HUES64 (cell line): ENCODE measurements around the gene SAMD1.

Source experiments
- H3K27ac ChIP-seq: 2 replicates; pipeline ENCODE4 v1.7.0; 2013; ENCODE audit warnings: low read depth, low read length, inconsistent platforms
- H3K27me3 ChIP-seq: 2 replicates; pipeline ENCODE4 v1.6.1; 2013; ENCODE audit warnings: mild to moderate bottlenecking, low read length; ENCODE audit not compliant: insufficient read depth
- H3K36me3 ChIP-seq: 2 replicates; pipeline ENCODE4 v1.6.1; 2013; ENCODE audit warnings: mild to moderate bottlenecking, low read length; ENCODE audit not compliant: insufficient read depth
- H3K4me1 ChIP-seq: 2 replicates; pipeline ENCODE4 v1.6.1; 2013; ENCODE audit warnings: mild to moderate bottlenecking, low read length, moderate library complexity; ENCODE audit not compliant: insufficient read depth
- H3K4me3 ChIP-seq: 2 replicates; pipeline ENCODE4 v1.5.1; 2013; ENCODE audit warnings: mild to moderate bottlenecking, low read length, moderate library complexity
- H3K9ac ChIP-seq: 2 replicates; pipeline ENCODE4 v1.6.1; 2013; ENCODE audit warnings: mild to moderate bottlenecking, low read depth, low read length
- H3K9me3 ChIP-seq: 2 replicates; pipeline ENCODE4 v1.6.1; 2013; ENCODE audit warnings: low read depth, low read length; ENCODE audit not compliant: insufficient read depth
- WGBS: fragments of 150-250, 120-280 bp; methylation state at CpG from one replicate; pipeline ENCODE4 v1.1.7; 2013; ENCODE audit warnings: missing lambda C conversion rate; 5-methylcytosine and 5-hydroxymethylcytosine counted together

Gene SAMD1

DNA sequence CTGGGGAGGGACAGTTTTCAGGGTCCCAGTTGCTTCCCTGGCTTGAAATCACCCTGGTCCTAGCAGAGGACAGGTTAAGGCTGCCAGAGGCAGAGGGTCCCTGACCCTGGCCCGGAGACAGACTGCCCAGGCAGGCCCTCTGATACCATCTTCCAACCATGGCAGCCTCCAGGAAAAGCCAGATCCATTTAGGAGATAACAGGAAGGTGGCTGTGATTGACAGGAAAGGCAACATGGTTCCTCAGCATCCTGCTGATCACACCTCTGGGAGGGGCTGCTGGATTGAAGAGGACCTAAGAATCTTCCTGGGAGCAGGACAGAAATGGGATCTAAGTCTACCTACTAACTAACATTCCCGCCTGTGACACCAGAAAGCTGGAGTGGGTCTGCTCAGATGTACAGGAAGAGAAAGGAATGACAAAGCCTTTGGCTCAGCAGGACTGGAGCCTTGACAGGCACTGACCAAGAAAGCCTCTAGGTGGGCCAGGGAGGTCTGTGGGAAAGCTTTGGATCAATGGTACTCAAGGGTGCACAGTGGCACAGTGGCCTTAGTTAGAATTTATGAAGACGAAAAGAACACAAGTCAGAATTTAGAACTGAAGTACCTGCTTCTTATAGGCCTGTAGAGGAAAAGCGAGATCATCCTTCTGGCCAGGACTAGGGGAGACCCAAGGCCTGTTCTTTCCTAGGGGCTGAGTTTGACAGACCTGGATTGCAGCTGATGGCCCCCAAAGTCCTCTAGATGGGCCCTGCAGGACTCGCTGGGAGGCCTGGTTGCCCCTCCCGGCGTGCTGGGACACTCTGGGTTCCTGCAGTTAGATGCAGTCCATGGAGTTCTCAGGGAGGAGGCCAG, 29.3 kb upstream of the SAMD1 start:
- H3K27ac ChIP-seq = no peak overlapping the region
- WGBS = 93% methylated on average over 7 of the region's 7 CpGs
- H3K27me3 ChIP-seq = no peaks in the 10 kb centered on the region
- no peak overlapping the region for H3K4me3 ChIP-seq
- peaks cover 22% of the 10 kb centered on the region for H3K36me3 ChIP-seq
- H3K9me3 ChIP-seq = no peaks in the 10 kb centered on the region
- H3K9ac ChIP-seq = no peak overlapping the region
- H3K4me1 ChIP-seq = peaks cover 7% of the 10 kb centered on the region; the same call in 1 of the 2 replicates

DNA sequence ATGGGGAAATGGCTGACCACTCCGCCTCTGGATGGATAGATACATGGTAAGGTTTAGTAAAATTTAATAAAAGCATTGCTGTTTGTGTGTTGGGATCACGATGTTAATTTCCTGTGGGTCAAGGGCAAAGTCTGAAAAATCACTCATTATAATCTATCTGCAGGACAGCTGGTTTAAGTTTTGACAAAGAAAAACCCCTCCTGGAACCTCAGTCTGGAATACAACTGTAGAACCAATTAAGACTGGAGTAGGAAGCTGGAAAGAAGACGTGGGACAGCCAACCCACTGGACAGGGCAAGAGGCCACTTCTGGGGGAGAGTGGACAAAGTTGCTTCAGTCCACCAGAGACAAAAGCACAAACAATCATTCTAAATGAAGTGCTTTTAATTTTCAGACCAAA, 28.6 kb upstream of the SAMD1 start:
- peak overlapping the region; percentile 89; the same call in 1 of the 2 replicates for H3K27ac ChIP-seq
- no peaks in the 10 kb centered on the region for H3K9me3 ChIP-seq
- no peaks in the 10 kb centered on the region for H3K27me3 ChIP-seq
- H3K4me1 ChIP-seq = peaks cover 7% of the 10 kb centered on the region; the same call in 1 of the 2 replicates
- WGBS = 82% methylated on average over 2 of the region's 3 CpGs
- H3K4me3 ChIP-seq = peak overlapping the region; percentile 61; the same call in 1 of the 2 replicates
- H3K9ac ChIP-seq = no peak overlapping the region; the same call in 1 of the 2 replicates
- H3K36me3 ChIP-seq = peaks cover 16% of the 10 kb centered on the region

DNA sequence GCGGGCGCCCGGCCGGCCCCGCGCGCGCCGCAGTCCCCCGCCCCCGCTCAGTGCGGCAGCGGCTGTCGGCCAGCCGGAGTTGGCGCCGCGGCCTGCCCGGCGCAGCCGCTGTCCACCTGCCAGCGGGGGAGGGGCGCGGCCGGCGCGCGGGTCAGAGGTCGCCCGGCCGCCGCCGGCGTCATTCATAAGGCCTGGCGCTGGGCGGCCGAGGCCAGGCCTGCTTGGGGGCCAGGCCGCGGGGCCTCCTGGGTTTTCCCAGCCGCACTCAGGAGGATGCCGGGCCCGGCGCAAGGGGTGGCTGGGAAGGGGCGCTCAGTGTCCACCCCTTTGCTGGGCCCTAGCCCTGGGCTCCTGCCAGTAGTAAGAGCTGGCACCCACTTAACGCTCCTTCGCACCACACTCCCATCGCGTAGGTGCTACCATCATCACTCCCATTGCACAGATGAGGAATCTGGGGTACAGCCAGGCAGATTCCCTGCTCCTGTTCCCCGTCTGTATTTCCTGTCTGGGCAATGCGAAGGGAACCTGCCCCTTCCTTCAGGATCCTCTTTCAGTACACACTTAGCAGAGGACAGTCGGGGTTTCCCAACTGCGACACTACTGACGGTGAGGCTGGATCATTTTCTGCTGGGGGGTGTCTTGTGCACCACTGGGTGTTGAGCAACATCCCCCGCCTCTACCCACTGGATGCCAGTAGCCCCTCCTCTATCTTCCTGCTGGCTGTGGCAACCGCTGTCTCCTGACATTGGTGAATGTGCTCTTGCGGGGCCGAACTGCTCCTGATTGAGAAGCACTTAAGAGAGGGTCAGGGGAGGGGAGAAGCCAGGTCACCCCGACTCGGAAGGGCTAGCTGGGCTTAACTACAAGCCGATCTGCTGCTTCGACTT, 27.9 kb upstream of the SAMD1 start:
- peaks cover 12% of the 10 kb centered on the region for H3K36me3 ChIP-seq
- no peaks in the 10 kb centered on the region for H3K9me3 ChIP-seq
- WGBS = 13% methylated on average over 59 of the region's 61 CpGs
- H3K4me1 ChIP-seq = peaks cover 10% of the 10 kb centered on the region
- H3K9ac ChIP-seq = peak overlapping the region; percentile 74
- H3K27me3 ChIP-seq = no peaks in the 10 kb centered on the region
- peak overlapping the region; percentile 61 for H3K4me3 ChIP-seq
- peak overlapping the region; percentile 89 for H3K27ac ChIP-seq

DNA sequence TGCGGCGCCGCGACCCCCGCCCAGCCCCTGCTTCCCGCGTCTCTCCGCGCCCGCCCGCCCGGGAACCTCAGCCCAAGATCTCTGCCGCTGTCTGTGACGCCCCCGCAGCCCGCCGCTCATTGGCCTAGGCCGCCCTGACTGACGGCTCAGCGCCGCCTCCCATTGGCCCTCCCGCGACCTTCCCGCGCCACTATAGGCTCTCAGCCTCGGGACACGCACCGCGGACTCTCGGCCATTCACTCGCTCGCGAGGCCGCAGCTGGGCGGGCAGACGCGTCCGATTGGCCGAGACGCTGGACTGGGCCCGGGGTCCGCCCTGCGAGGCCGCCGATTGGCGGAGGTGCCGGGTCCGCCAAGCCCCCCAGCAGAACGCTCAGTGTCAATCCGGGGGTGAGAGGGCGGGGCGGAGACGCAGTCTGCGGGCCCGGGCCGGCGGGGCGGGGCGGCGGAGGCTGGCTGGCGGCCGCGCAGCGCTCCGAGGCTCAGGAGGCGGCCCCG, 27.2 kb upstream of the SAMD1 start, which contains the start of gene PRKACA:
Gene PRKACA, minus strand, starts transcription at position 95 of the 497 bp plus-strand sequence. CDS start 215 bp downstream, outside the sequence.
- peak within 1 kb of the TSS; percentile 63 for H3K4me3 ChIP-seq
- H3K4me1 ChIP-seq = peaks cover 16% of the 10 kb centered on the region
- peaks cover 12% of the 10 kb centered on the region for H3K36me3 ChIP-seq
- H3K27me3 ChIP-seq = no peaks in the 10 kb centered on the region
- under 1% methylated on average over 67 of the region's 67 CpGs for WGBS
- H3K9ac ChIP-seq = peak within 1 kb of the TSS; percentile 74
- H3K27ac ChIP-seq = peak within 1 kb of the TSS; percentile 89
- no peaks in the 10 kb centered on the region for H3K9me3 ChIP-seq

DNA sequence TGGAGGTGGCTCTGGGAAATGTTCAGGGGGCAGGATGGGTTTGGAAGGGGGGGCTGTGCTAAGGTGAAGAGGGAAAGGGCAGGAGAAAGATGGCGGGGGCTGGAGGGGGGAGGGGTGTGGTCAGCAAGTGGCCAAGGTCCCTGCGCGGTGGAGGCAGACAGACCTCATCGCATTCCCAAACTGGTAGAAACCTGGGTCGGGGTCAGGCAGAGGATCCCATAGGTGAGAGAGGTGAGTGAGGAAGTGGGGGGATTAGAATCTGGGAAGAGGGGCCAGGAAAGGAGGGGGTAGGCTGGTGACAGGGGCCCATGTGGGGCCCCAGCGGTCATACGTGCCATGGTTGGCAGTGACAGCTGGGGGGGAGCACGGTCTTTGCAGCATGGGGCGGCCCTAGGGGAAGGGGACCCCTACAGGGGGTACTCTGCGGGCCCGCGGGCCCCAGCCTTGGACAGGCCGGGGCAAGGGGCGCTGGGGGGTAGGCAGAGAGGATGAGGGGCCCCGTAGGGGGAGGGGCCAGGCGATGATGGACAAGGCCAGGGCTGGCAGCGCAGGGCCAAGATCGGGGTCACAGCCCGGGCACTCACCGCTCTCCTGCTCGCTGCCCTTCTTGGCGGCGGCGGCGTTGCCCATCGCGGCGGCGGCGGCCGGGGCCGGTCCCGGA, 26.5 kb upstream of the SAMD1 start:
- Histone ChIP-seq H3K9ac (no peak overlapping the region), H3K4me3 (peak overlapping the region; percentile 63), H3K36me3 (peaks cover 12% of the 10 kb centered on the region), H3K4me1 (peaks cover 22% of the 10 kb centered on the region), H3K27ac (no peak overlapping the region), H3K9me3 (no peaks in the 10 kb centered on the region), H3K27me3 (no peaks in the 10 kb centered on the region)
- under 1% methylated on average over 33 of the region's 33 CpGs for WGBS

DNA sequence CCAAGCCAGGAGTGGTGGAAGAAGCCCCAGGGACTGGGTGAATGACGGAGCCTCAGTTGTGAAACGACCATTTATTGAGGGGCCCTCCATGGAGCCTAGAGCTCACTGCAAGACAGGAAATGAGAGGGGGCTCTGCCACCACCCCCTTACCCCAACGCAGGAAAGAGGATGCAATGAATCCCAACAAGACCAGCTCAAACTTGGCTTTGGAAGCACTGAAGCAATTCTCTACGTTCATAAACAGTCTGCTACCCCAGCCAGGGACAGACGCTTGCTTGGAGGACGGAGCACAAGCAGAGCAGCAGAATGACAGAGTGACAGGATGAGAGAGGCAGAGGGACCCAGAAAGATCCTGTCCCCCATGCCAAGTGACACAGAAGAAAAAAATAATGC, 26.0 kb upstream of the SAMD1 start:
- Histone ChIP-seq H3K27ac (no peak overlapping the region), H3K4me1 (peaks cover 26% of the 10 kb centered on the region), H3K4me3 (peak overlapping the region; percentile 63), H3K36me3 (peaks cover 11% of the 10 kb centered on the region), H3K9me3 (no peaks in the 10 kb centered on the region), H3K27me3 (no peaks in the 10 kb centered on the region), H3K9ac (no peak overlapping the region)
- 48% methylated on average over 6 of the region's 6 CpGs for WGBS

DNA sequence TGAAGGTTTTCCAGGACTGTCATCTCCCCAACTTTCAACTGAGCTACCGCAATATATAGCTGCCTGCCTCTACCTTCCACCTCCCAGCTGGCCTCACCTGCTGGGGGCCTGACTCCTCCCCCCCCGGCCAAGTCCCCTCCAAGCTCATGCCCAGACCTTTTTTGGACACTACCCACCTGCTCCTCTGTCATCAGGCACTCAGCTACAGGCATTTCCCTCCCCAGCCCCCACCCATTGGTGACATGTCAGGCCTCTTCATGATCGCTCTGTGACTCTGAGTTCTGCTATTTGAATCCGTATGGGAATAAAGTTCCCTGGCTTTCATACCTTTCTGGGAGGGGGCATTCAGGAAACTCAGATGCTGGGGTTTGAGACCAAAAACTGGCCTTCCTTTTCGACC, 25.2 kb upstream of the SAMD1 start:
- Histone ChIP-seq H3K4me3 (no peak overlapping the region), H3K27me3 (no peaks in the 10 kb centered on the region), H3K9me3 (no peaks in the 10 kb centered on the region), H3K36me3 (peaks cover 6% of the 10 kb centered on the region; the same call in 1 of the 2 replicates), H3K27ac (no peak overlapping the region), H3K4me1 (peaks cover 26% of the 10 kb centered on the region), H3K9ac (no peak overlapping the region)
- 86% methylated on average over 5 of the region's 5 CpGs for WGBS

DNA sequence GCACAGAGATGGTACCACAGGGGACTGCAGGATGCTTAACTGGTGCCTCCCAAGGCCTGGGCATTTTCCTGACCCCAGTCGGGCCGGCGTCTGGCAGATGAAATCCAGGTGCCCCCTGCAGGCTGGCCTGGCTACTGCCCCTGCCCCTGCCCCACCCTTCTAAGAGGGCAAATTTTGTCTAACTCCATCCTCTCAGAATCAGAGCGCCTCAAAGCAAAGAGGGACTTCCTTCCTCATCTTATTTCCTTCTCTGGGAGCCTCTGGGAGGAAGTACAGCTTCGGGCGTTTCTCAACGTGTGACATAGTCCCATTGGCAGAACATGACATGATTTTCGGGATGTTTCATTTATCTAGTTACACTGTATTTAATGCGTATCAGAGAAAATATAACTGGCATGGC, 24.3 kb upstream of the SAMD1 start:
- Histone ChIP-seq H3K4me1 (peaks cover 26% of the 10 kb centered on the region), H3K9me3 (no peaks in the 10 kb centered on the region), H3K4me3 (no peak overlapping the region), H3K27me3 (no peaks in the 10 kb centered on the region), H3K9ac (no peak overlapping the region), H3K27ac (no peak overlapping the region), H3K36me3 (peaks cover 3% of the 10 kb centered on the region; the same call in 1 of the 2 replicates)
- WGBS = 74% methylated on average over 8 of the region's 9 CpGs

DNA sequence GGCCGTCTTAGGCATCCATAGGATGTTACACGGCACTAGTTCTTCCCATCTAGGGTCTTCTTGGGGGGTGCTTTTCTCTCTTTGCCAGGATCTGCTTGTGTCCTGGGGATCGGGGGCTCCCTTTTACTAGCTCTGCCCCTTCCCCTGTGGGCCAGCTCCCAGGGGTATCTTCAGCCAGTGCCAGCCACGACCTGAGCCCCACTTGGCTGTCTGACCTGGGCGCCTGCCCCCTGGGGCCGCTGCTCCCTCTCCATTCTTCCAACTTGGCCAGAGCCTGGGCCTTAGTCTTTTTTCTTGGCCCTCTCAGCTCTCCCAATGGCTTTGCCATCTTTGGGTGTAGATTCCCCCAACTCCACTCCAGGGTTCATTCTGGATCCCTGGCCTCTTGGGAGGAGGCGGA, 23.9 kb upstream of the SAMD1 start:
- H3K27ac ChIP-seq = no peak overlapping the region
- WGBS = 90% methylated on average over 7 of the region's 7 CpGs
- no peak overlapping the region for H3K9ac ChIP-seq

DNA sequence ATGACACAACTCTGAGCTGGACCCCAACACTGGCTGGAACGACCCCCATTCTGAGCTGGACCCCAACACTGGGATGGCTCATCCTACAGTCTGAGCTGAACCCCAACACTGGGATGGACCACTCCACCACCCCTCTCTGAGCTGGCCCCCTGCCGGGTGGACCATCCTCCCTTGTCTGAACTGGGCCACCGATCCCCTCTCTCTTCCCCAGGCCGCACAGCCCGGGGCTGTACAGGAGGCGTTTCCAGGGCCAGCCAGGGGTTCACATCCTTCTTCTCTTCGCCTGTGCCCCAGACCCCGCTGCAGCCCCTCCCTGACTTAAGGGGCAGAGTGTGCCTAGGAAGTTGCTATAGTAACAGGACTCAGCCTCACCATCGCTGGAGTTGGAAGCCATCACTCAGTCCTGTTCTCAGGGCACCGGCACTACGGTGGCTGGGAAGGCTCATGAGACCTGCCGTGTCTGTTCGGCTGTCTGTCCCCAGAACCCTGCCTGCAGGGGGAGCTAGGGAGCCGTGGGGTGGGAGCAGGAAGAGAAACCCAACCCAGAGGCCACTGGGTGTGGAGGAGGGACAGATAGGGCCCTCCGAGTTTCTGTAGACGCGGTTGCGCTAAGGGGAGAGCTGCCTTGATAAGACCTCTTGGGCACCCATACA, 23.3 kb upstream of the SAMD1 start:
- Histone ChIP-seq H3K9ac (no peak overlapping the region), H3K4me3 (no peak overlapping the region), H3K36me3 (no peaks in the 10 kb centered on the region), H3K27me3 (no peaks in the 10 kb centered on the region), H3K27ac (no peak overlapping the region; the same call in 1 of the 2 replicates), H3K9me3 (no peaks in the 10 kb centered on the region), H3K4me1 (peaks cover 26% of the 10 kb centered on the region)
- 92% methylated on average over 18 of the region's 18 CpGs for WGBS

More for the DNA sequence above, 23.9 kb upstream of the SAMD1 start:
- no peaks in the 10 kb centered on the region for H3K27me3 ChIP-seq
- peaks cover 26% of the 10 kb centered on the region for H3K4me1 ChIP-seq
- H3K9me3 ChIP-seq = no peaks in the 10 kb centered on the region
- H3K4me3 ChIP-seq = no peak overlapping the region
- H3K36me3 ChIP-seq = no peaks in the 10 kb centered on the region
